Islet precursor cell (in vitro differentiated cells): ENCODE results near the gene LOXL4.
"Not testable (repeated sequence)": the region's sequence is repeated elsewhere in the genome, so short reads cannot be mapped to it uniquely, and the experiment has no call there.

Experiments
- DNase-seq: peaks from one replicate; pipeline ENCODE4 v3.0.0-alpha.2; 2018

The LOXL4 gene

DNA sequence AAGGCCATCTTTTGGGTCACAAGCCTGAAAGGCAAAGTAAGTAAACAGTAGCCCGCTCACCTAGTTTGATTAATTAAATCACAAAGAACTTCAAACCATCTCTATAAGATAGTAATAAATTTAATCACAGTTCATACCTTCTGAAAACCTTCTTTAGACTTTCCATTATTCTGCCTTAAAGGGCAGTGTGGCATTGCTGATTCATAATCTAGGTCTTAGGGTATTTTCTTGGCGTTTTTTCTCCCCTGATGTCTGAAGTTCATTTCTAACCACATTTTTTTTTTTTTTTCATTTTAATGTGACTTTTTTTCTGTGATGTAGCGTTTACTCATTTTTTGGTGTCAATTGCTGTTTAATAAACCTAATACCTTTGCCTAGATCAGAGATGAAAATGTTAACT is 27.5 kb downstream of the LOXL4 start:
- DNase-seq = no peak

- no peak for DNase-seq
Measured at GRCh38 chr10:98238391-98238790, 29.6 kb downstream of the LOXL4 start.

- no peak for DNase-seq
Measured at GRCh38 chr10:98236862-98237261, 31.1 kb downstream of the LOXL4 start.

DNA sequence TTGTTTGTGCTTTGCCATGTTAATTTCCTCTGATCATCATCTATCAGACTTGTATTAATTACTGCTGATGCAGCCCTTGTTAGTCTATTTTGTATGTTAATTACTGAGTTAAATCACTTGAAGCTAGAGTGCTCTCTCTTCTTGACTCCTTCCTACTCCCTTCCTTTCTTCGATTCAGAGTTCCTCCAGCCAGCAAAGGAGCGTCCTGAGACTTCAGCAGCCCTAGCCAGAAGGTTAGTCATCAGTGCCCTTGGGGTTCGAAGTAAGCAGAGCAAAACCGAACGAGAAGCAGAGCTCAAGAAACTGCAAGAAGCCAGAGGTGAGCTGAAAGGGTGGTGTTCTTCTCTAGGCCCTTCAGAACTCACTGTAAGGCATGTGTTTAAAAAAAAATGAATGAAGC is 32.1 kb downstream of the LOXL4 start:
- DNase-seq = no peak

DNA sequence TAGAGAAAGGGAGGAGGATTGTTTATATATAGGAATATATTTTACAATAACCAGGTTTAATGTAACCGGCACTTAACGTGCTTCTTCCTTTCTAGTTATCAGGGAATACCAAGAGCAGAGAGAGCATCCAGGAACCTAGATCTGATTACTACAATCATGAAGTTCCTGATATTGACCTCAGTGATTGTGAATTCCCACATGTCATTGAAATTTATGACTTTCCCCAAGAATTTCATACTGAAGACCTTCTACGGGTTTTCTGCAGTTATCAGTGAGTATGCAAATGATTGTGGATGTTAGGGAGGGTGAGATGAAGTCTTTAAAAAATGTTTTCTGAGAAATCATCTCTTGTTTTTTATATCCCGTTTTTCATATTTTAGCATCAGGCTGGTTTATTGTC is 36.6 kb downstream of the LOXL4 start:
- no peak for DNase-seq

DNA sequence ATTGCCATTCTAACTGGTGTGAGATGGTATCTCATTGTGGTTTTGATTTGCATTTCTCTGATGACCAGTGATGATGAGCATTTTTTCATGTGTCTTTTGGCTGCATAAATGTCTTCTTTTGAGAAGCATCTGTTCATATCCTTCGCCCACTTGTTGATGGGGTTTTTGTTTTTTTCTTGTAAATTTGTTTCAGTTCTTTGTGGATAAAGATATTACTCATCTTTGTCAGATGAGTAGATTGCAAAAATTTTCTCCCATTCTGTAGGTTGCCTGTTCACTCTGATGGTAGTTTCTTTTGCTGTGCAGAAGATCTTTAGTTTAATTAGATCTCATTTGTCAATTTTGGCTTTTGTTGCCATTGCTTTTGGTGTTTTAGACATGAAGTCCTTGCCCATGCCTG is 39.7 kb downstream of the LOXL4 start:
- DNase-seq = not testable (repeated sequence)

DNA sequence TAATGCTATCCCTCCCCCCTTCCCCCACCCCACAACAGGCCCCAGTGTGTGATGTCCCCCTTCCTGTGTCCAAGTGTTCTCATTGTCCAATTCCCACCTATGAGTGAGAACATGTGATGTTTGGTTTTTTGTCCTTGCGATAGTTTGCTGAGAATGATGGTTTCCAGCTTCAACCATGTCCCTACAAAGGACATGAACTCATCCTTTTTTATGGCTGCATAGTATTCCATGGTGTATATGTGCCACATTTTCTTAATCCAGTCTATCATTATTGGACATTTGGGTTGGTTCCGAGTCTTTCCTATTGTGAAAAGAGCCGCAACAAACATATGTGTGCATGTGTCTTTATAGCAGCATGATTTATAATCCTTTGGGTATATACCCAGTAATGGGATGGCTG is 40.3 kb downstream of the LOXL4 start:
- not testable (repeated sequence) for DNase-seq

DNA sequence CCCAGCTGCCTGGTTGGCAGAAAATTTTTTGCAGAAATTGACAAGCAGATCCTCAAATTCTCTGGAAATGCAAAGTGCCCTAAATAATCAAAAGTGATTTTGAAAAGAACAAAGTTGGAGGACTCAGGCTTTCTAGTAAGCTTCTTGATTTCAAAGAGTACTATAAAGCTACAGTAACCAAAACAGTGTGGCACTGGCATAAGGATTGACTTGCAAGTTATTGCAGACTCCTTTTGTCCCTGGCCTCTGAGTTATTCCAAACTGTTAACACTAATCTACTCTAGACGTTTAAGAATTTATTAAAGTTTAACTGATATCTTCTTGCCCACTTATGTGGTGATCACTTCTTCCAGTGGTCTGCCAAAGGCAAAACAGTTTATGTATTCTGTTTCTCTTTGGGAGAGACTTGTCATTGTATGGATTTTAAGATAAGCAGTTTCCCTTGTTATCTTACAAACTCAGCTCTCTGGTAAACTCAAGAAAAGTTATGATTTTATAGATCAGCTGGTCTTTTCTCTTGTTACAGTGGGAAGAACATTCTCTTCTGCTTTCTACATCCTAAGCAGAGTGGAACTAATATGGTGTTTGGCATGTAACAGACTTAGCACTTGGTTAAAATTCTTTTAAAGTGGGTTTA is 41.4 kb downstream of the LOXL4 start:
- DNase-seq = no peak

DNA sequence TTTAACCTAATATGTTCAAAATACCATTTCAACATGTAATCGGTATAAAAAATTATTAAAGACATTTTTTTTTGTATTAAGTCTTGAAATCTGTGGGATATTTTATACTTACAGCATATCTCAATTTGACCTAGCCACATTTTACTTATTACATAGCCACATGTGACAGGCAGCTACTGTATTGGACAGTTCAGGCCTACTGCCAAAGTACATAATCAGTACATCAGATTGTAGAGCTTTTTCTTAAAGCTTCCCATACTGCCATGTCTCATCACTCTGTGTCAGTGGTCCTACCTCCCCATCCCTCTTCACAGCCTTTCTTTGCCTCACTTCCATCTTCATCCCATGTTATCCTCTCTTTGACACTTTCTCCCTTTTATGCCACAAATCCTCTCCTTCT is 43.0 kb downstream of the LOXL4 start:
- DNase-seq = no peak

GRCh38 chr10:98224509-98224908 is 43.5 kb downstream of the LOXL4 start:
- no peak for DNase-seq

GRCh38 chr10:98223874-98224273 is 44.1 kb downstream of the LOXL4 start:
- DNase-seq = no peak

DNA sequence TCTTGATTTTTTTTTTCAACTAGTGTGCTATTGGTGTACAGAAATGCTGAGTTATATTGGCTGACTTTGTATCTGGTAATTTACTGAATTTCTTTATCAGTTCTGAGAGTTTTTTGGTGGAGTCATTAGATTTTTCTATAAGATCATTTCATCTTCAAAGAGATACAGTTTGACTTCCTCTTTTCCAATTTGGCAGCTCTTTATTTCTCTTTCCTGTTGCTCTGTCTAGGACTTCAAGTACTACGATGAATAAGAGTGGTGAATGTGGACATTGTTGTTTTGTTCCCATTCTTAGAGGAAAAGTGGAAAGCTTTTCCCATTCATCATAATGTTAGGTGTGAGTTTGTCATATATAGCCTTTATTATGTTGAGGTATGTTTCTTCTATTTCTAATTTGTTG is 50.2 kb downstream of the LOXL4 start:
- no peak for DNase-seq

- no peak for DNase-seq
Measured at GRCh38 chr10:98215373-98215772, 52.6 kb downstream of the LOXL4 start.

DNA sequence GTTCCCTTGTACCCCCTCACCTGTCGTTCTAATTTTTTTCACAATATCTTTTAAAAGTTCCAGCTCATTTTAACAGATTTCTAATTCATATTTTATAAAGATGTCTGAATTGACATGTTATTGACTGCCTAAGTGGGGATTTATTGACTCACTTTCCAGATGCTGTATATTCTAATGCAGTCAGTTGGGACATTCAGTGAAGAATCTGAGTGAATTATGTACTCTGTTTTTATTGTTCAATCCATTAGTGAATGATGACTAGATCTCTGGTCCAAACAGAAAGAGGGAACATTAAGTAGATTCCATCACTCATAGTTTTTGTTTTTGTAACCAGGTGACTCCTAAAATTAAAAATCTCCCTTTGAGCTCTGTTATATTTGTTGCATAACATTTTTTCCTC is 54.3 kb downstream of the LOXL4 start:
- no peak for DNase-seq

GRCh38 chr10:98212196-98212595 is 55.8 kb downstream of the LOXL4 start:
- DNase-seq = no peak

GRCh38 chr10:98209441-98209840 is 58.6 kb downstream of the LOXL4 start:
- DNase-seq = no peak

- no peak for DNase-seq
Measured at GRCh38 chr10:98208925-98209324, 59.1 kb downstream of the LOXL4 start.

DNA sequence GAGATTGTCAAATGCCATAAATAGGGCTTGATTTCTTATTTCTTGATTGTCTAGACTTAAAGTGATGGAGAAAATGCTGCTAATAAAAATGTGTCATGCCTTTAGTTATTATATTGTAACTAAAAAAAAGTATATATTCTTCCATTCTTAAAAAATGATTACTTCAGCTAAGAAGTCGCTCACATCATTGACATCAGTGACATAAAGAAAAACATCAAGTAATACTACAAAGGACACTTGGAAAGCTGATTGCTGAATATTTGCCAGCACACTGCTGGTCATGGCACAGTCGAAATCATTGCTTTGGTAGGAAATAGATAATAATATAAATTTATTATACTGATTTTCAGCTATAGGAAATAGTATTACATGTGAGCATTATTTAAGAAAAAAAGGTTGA is 62.6 kb downstream of the LOXL4 start:
- no peak for DNase-seq

DNA sequence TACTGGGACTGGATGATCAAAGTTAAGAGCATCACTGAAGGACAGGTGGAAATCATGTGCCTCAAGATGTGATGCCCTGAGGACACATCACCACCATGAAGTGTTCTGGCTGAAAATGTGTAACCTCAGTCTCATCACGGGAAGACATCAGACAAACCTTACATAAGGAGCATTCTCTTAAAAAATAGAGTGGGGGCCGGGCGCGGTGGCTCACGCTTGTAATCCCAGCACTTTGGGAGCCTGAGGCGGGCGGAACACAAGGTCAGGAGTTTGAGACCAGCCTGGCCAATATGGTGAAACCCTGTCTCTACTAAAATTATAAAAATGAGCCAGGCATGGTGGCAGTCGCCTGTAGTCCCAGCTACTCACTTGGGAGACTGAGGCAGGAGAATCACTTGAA is 65.6 kb downstream of the LOXL4 start:
- DNase-seq = no peak

- no peak for DNase-seq
Measured at GRCh38 chr10:98201760-98202159, 66.2 kb downstream of the LOXL4 start.
